SK-N-SH (cell line): ENCODE data around the gene GNL2. TPM values are rescaled to one million over a fixed set of nuclear protein-coding genes. Genes with fewer than 3 reads are reported as not detected.

Source experiments
- CTCF ChIA-PET: fragments of 300-600, 350-600 bp; formaldehyde crosslinking; extraction: SDS; loops from one replicate; lab custom pipeline; 2021; lab: Yijun Ruan, JAX
- POLR2A ChIA-PET: fragments of 350-600 bp; sonication (Branson Sonifier 250); formaldehyde crosslinking; extraction: SDS; loops from one replicate; lab custom pipeline; 2020; ENCODE audit warnings: antibody characterized with exemption, inconsistent platforms; lab: Yijun Ruan, JAX
- DNase-seq: peaks from one replicate; pipeline ENCODE4 v3.0.0; 2012
- H2AFZ ChIP-seq: fragments of 200-600 bp; sonication (generic); 2 replicates; pipeline ENCODE4 v1.8.1; 2016; ENCODE audit warnings: antibody characterized with exemption, mild to moderate bottlenecking, low read depth
- H3F3A ChIP-seq: fragments of 200-600 bp; sonication (generic); replicated peaks from 2 replicates; pipeline ENCODE3; 2016; ENCODE audit warnings: antibody characterized with exemption, mild to moderate bottlenecking; ENCODE audit not compliant: insufficient read depth
- H3K27ac ChIP-seq, 2 experiments: fragments of 200-500 bp in 1 of 2; fragments of 200-600 bp in 1 of 2; sonication (Bioruptor generic) in 1 of 2; sonication (generic), shearing (Covaris generic) in 1 of 2; 2 replicates each; pipeline versions ENCODE4 v1.5.1 to v1.6.1; 2014 to 2016; ENCODE audit warnings: low read depth in 2 of 2, inconsistent platforms in 1 of 2, low read length in 1 of 2, mild to moderate bottlenecking in 1 of 2, mixed read lengths in 1 of 2
- H3K27me3 ChIP-seq: fragments of 200-600 bp; sonication (generic), shearing (Covaris generic); 2 replicates; pipeline ENCODE4 v1.6.1; 2016; ENCODE audit warnings: mixed run types; ENCODE audit not compliant: insufficient read depth
- H3K36me3 ChIP-seq, 2 experiments: fragments of 200-500 bp in 1 of 2; fragments of 200-600 bp in 1 of 2; sonication (Bioruptor generic) in 1 of 2; sonication (generic) in 1 of 2; replicated peaks in 1 of 2; 2 replicates each; pipeline versions ENCODE3 to v1.5.1; 2014 to 2016; ENCODE audit warnings: low read length in 1 of 2, mild to moderate bottlenecking in 1 of 2; ENCODE audit not compliant: insufficient read depth in 2 of 2, control insufficient read depth in 1 of 2
- H3K4me1 ChIP-seq, 2 experiments: fragments of 200-500 bp in 1 of 2; fragments of 200-600 bp in 1 of 2; sonication (Bioruptor generic) in 1 of 2; sonication (generic), shearing (Covaris generic) in 1 of 2; 2 replicates each; pipeline versions ENCODE4 v1.5.1 to v1.6.1; 2014 to 2016; ENCODE audit warnings: low read depth in 1 of 2, low read length in 1 of 2, mixed run types in 1 of 2; ENCODE audit not compliant: insufficient read depth in 2 of 2, control insufficient read depth in 1 of 2
- H3K4me2 ChIP-seq: fragments of 200-600 bp; sonication (generic), shearing (Covaris generic); 2 replicates; pipeline ENCODE4 v1.6.1; 2017; ENCODE audit warnings: mixed run types
- H3K4me3 ChIP-seq, 2 experiments: fragments of 200-500 bp in 1 of 2; fragments of 200-600 bp in 1 of 2; sonication (Bioruptor generic) in 1 of 2; sonication (generic), shearing (Covaris generic) in 1 of 2; 2 replicates each; pipeline versions ENCODE4 v1.5.1 to v1.8.1; 2014 to 2016; ENCODE audit warnings: low read depth in 2 of 2, inconsistent platforms in 1 of 2, low read length in 1 of 2, mild to moderate bottlenecking in 1 of 2, mixed read lengths in 1 of 2, moderate library complexity in 1 of 2
- H3K79me2 ChIP-seq: fragments of 200-600 bp; sonication (generic); 2 replicates; pipeline ENCODE4 v1.8.1; 2017; ENCODE audit warnings: mild to moderate bottlenecking; ENCODE audit not compliant: insufficient read depth
- H3K9ac ChIP-seq: fragments of 200-600 bp; sonication (generic); 2 replicates; pipeline ENCODE4 v1.6.1; 2017; ENCODE audit warnings: mixed run types
- H3K9me2 ChIP-seq: fragments of 200-600 bp; sonication (generic); 2 replicates; pipeline ENCODE4 v1.6.1; 2017; ENCODE audit warnings: mixed run types
- H3K9me3 ChIP-seq: fragments of 200-600 bp; sonication (generic); 2 replicates; pipeline ENCODE4 v1.6.1; 2017; ENCODE audit warnings: mixed run types, mild to moderate bottlenecking, moderate library complexity
- H4K20me1 ChIP-seq: fragments of 200-600 bp; sonication (generic); 2 replicates; pipeline ENCODE4 v1.6.1; 2017; ENCODE audit warnings: mild to moderate bottlenecking, mixed run types; ENCODE audit not compliant: insufficient read depth
- CHD2 ChIP-seq: fragments of 150-350 bp; IDR thresholded peaks from 2 replicates; pipeline ENCODE4 v1.6.1; 2018; ENCODE audit warnings: low read length; ENCODE audit not compliant: partially characterized antibody
- FOSL2 ChIP-seq: IDR thresholded peaks from 2 replicates; pipeline ENCODE4 v1.4.0; 2012; ENCODE audit warnings: low read depth, mild to moderate bottlenecking, moderate library complexity, borderline replicate concordance
- FOXJ3 ChIP-seq: sonication (generic); formaldehyde crosslinking; IDR thresholded peaks from 2 replicates; pipeline ENCODE4 v1.5.1; 2020; ENCODE audit warnings: mild to moderate bottlenecking, missing genetic modification reagents
- GABPA ChIP-seq: IDR thresholded peaks from 2 replicates; pipeline ENCODE4 v1.4.0; 2012; ENCODE audit warnings: low read depth, mild to moderate bottlenecking
- GATA2 ChIP-seq: sonication (generic); formaldehyde crosslinking; IDR thresholded peaks from 2 replicates; pipeline ENCODE4 v1.5.0; 2020; ENCODE audit warnings: mild to moderate bottlenecking, missing genetic modification reagents
- POLR2AphosphoS5 ChIP-seq: IDR thresholded peaks from 2 replicates; pipeline ENCODE4 v1.6.1; 2012; ENCODE audit warnings: low read depth, low read length
- RXRA ChIP-seq: IDR thresholded peaks from 2 replicates; pipeline ENCODE4 v1.4.0; 2012; ENCODE audit warnings: low read depth, mild to moderate bottlenecking, borderline replicate concordance
- SIN3A ChIP-seq: IDR thresholded peaks from 2 replicates; pipeline ENCODE4 v1.6.1; 2012; ENCODE audit warnings: low read depth, mild to moderate bottlenecking, low read length, moderate library complexity, borderline replicate concordance
- SMC3 ChIP-seq: IDR thresholded peaks from 2 replicates; pipeline ENCODE4 v1.6.1; 2012; ENCODE audit warnings: low read depth, low read length, improper control_type of control experiment
- TCF12 ChIP-seq: IDR thresholded peaks from 2 replicates; pipeline ENCODE4 v1.4.0; 2012
- WGBS: methylation state at CpG from one replicate; pipeline ENCODE4 v1.1.6; 2017; ENCODE audit warnings: low lambda C conversion rate; 5-methylcytosine and 5-hydroxymethylcytosine counted together
- polyA plus RNA-seq, 3 experiments: library from polyadenylated mRNA; depleted of rRNA; stranded (reverse); fragments of >200 nt; gene quantifications; 2 replicates each; pipeline ENCODE4 v1.2.3, GENCODE V29; 2012
- TF ChIP-seq, protein P1 (sequence below): fragments of 200-600 bp; sonication (generic); IDR thresholded peaks from 2 replicates; pipeline ENCODE4 v1.6.1; 2017; ENCODE audit warnings: antibody characterized with exemption, mild to moderate bottlenecking, moderate library complexity
- TF ChIP-seq, protein P2 (sequence below): IDR thresholded peaks from 2 replicates; pipeline ENCODE4 v1.4.0; 2012; ENCODE audit warnings: low read depth
- TF ChIP-seq, protein P3 (sequence below): IDR thresholded peaks from 2 replicates; pipeline ENCODE4; 2012
- TF ChIP-seq, protein P4 (sequence below): IDR thresholded peaks from 2 replicates; pipeline ENCODE4 v1.4.0; 2012; ENCODE audit warnings: low read depth, borderline replicate concordance

Gene GNL2
- polyA plus RNA-seq, 1 of the 3 experiments (the other 2 are of a cell fraction) = 37.6 TPM

DNA sequence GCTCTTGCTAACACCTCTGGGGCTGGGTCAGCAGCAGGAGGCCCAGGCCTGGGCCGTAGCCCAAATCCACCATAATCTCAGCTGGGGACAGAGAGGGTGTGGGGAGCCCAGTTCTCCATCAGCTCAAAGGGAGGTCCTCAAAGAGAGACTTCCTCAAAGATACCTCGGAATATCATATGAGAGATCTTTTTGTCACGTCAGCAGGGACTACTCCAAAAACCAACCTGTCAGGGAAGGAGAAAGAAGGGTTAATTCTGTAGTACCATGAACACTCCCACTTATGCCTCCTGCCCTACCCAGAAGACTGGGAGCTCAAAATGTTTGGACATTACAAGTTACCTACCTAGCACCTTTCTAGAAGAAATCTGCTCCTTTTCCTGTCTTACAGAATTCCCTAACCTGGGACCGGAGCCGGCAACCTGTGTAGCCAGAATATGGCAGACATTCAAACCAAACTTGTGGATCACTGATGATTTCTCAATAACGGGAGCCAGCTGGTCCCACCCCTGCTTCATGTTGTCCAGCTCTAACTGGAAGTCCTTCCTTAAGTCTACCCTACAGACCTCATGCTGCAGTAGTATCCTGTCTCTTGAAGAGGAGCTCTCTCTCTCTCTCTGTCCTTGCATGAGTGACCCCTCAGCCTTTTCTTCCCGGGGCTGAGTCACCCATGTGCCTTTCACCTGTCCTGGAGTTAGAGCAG lies 34.1 kb upstream of the GNL2 start:
- H3K9me2 ChIP-seq = no peaks in the 10 kb centered on the region
- no peaks in the 10 kb centered on the region for H3K9me3 ChIP-seq
- no peaks in the 10 kb centered on the region; a peak in 1 of 4 replicates for H3K4me1 ChIP-seq
- CTCF ChIA-PET = interaction anchor here (0.6 to 1.9 kb wide), 5 partner anchors 10 to 52 kb away, joined by 3 to 9 read pairs (median 4); no protein-coding TSS in a partner anchor
- no peaks in the 10 kb centered on the region for H3F3A ChIP-seq
- no peak overlapping the region for H3K9ac ChIP-seq
- H3K36me3 ChIP-seq = no peaks in the 10 kb centered on the region
- no peak for DNase-seq
- POLR2A ChIA-PET = no interaction called here
- peaks cover 74% of the 10 kb centered on the region for H3K27me3 ChIP-seq
- no peak overlapping the region for H3K4me3 ChIP-seq
- WGBS = 66% methylated on average over 7 of the region's 7 CpGs
- no peak overlapping the region for H2AFZ ChIP-seq
- TF ChIP-seq RXRA (no peak), SIN3A (no peak), FOXJ3 (no peak), GATA2 (CRISPR knock-in tag) (no peak), TCF12 (no peak), FOSL2 (no peak), POLR2AphosphoS5 (no peak), CHD2 (no peak), SMC3 (no peak), GABPA (no peak)
- TF ChIP-seq, protein P1, sequence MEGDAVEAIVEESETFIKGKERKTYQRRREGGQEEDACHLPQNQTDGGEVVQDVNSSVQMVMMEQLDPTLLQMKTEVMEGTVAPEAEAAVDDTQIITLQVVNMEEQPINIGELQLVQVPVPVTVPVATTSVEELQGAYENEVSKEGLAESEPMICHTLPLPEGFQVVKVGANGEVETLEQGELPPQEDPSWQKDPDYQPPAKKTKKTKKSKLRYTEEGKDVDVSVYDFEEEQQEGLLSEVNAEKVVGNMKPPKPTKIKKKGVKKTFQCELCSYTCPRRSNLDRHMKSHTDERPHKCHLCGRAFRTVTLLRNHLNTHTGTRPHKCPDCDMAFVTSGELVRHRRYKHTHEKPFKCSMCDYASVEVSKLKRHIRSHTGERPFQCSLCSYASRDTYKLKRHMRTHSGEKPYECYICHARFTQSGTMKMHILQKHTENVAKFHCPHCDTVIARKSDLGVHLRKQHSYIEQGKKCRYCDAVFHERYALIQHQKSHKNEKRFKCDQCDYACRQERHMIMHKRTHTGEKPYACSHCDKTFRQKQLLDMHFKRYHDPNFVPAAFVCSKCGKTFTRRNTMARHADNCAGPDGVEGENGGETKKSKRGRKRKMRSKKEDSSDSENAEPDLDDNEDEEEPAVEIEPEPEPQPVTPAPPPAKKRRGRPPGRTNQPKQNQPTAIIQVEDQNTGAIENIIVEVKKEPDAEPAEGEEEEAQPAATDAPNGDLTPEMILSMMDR = no peak
- TF ChIP-seq, protein P2, sequence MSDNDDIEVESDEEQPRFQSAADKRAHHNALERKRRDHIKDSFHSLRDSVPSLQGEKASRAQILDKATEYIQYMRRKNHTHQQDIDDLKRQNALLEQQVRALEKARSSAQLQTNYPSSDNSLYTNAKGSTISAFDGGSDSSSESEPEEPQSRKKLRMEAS = no peak
- TF ChIP-seq, protein P3, sequence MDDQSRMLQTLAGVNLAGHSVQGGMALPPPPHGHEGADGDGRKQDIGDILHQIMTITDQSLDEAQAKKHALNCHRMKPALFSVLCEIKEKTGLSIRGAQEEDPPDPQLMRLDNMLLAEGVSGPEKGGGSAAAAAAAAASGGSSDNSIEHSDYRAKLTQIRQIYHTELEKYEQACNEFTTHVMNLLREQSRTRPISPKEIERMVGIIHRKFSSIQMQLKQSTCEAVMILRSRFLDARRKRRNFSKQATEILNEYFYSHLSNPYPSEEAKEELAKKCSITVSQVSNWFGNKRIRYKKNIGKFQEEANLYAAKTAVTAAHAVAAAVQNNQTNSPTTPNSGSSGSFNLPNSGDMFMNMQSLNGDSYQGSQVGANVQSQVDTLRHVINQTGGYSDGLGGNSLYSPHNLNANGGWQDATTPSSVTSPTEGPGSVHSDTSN = no peak
- TF ChIP-seq, protein P4, sequence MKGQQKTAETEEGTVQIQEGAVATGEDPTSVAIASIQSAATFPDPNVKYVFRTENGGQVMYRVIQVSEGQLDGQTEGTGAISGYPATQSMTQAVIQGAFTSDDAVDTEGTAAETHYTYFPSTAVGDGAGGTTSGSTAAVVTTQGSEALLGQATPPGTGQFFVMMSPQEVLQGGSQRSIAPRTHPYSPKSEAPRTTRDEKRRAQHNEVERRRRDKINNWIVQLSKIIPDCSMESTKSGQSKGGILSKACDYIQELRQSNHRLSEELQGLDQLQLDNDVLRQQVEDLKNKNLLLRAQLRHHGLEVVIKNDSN = no peak
- H3K27ac ChIP-seq = no peak overlapping the region
- H3K4me2 ChIP-seq = no peak overlapping the region
- no peaks in the 10 kb centered on the region for H4K20me1 ChIP-seq
- no peaks in the 10 kb centered on the region for H3K79me2 ChIP-seq
